Globus pallidus (tissue), 1 donor: Measurements from ENCODE around the gene DCLK2.

Source experiments
- DNase-seq: peaks from one replicate; pipeline ENCODE4 v3.0.0-alpha.2; 2015; ENCODE audit warnings: low spot score

DCLK2 gene

DNA sequence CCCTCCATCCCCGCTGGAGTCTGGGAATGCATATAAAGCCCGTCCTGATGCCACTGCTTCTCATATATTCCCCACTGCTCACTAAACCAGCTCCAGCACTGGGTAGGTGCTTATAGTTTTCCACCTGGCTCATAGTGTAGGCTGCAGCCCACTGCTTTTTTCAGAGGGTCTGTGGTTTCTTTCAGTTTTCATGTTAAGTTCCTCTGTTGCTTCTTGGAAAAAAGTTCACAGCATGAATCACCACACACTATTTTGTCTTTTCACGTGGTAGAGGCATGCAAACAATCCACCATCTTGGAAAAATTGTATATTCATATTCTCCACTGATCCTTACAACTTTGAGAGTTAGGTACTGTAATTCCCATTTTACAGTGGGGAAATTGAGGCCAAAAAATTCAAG, 39.4 kb downstream of the DCLK2 start:
- DNase-seq = no peak

GRCh38 chr4:150119492-150119891, 41.2 kb downstream of the DCLK2 start:
- DNase-seq = no peak

DNA sequence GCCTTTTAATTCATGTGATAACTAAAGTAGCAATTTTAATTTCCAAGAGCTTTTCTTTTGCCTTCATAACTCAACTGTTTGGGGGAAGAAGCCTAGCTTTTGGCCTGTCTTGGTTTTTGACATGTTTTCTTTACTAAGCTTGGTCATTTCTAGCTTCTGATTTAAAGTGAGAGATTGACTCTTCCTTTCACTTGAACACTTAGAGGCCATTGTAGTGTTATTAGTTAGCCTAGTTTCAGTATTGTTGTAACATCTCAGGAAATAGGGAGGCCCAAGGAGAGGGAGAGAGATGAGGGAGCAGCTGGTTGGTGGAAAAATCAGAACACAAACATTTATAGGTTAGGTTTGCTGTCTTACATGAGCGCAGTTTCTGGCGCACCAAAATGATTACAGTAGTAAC, 44.8 kb downstream of the DCLK2 start:
- DNase-seq = no peak

DNA sequence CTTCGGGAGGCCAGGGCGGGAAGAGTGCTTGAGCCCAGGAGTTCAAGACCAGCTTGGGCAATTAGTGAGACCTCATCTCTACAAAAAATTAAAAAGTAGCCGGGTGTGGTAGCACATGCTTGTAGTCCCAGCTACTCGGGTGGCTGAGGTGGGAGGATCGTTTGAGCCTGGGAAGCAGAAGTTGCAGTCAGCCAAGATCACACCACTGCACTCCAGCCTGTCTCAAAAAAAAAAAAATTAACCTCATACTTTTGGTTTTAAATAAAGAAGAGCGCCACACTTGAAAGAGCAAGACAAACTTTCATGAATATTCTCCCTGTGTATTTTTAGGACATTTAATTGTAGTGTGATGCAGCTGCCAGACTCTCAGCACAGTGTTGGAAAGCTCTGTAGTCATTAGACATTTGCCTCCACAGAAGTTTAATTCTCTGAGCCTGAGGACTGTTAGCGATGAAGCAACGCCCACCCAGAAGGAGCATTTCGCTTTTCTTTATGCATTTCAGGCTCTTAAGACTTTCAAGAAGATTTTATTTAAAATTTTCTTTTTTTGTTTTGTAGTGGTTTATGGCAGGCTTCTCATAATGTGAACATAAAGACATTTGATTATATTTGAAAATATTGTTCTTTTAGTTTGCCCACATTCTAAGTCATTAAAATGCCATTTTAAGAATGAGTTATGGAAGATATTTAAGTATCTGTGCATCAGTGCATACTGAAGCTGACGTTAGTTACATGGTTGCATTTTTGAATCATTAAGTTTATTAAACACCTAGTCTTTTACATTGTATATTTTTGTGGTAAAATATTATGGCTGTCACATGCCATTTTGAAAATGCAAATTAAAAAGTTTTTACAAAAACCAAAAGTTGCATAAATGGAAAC, 45.8 kb downstream of the DCLK2 start:
- peak; percentile 39 for DNase-seq

- peak; percentile 24 for DNase-seq
Measured at GRCh38 chr4:150126201-150126863, 48.1 kb downstream of the DCLK2 start.

GRCh38 chr4:150126864-150127203, 48.6 kb downstream of the DCLK2 start:
- DNase-seq = no peak

- DNase-seq = no peak
Measured at GRCh38 chr4:150127757-150128156, 49.5 kb downstream of the DCLK2 start.

DNA sequence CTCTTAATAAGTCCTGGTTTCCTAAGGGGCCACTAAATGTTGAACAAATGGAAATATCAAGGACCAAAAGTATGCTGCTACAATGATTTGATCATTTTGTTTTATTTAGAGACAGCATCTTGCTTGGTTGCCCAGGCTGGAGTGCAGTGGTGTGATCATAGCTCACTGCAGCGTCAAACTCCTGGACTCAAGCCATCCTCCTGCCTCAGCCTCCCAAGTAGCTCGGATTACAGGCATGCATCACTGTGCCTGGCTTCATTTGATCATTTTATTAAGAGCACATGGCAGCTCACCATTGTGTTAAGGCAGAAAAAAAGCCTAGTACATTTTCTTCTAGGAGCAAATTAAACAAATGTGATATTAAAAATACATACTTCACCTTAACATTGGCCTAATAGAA, 52.7 kb downstream of the DCLK2 start:
- DNase-seq = no peak

GRCh38 chr4:150131581-150132228, 53.5 kb downstream of the DCLK2 start:
- DNase-seq = no peak

DNA sequence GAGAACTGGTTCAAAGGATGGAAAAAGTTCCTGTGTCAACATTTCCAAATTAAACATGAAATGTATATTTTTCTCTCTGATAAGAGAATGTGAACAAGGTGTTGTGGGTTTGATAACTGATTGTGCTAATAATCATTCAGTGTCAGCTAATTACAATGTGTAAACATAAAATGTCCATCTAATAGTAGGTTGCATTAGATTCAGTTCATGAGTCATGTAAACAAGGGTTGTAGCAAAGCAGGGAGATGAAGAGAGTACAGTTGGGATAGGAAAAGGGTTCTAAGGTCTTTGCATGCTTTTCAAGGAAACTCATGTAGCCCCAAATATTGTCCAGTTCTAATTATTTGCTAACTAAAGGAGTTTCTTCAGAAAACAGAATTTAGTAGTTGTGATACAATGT, 55.4 kb downstream of the DCLK2 start:
- no peak for DNase-seq

DNA sequence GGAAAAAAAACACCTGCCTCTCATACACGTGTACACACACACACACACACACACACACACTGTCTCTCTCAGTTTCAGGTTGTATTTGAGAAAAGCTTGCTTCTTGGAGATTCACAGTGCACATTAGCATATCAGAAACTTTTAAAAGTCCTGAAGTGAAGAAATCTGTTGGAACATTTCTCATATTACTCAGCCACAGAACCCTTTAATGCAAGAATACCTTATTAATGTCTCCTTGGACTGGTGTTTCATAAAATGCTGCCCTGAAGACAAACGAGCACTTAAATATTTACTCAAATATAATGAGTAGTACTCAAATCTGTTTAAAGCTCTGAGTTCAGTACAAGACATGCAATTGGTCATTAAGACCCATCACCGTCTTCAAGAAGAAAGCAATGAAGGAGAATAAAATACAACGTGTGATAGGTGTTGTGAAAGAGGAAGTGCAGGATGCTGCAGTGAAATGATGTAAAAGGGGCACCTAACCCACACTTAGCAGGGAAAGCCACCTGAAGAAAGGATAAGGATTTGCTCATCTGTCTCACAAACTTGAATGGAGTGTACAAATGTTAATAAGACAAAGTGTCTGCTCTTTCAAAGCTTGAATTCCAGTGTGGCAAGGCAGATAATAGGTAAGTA, 57.0 kb downstream of the DCLK2 start:
- DNase-seq = no peak

DNA sequence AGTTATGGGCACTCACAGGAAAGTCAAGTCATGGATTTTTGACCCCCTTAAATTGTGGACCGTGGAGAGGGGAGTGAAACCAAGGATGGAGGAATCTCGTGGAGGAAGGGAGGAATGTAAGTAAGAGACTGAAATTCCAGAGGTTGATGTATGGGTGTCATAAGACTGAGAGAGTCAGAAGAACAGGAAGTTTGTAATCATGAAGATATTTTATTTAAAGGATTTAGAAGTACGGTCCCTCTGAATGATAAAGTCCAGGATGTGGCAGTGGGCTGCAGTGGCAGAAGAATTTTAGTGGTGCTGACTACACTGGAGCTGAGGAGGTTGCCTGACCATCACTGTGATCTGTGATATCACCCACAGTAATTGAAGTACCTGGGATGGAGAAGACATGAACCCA, 57.8 kb downstream of the DCLK2 start:
- no peak for DNase-seq

- DNase-seq = no peak
Measured at GRCh38 chr4:150136481-150136880, 58.2 kb downstream of the DCLK2 start.

- peak; percentile 33 for DNase-seq
Measured at GRCh38 chr4:150139297-150139865, 61.1 kb downstream of the DCLK2 start.

- DNase-seq = no peak
Measured at GRCh38 chr4:150140774-150141400, 62.6 kb downstream of the DCLK2 start.

GRCh38 chr4:150141756-150142155, 63.5 kb downstream of the DCLK2 start:
- no peak for DNase-seq

GRCh38 chr4:150142831-150143230, 64.6 kb downstream of the DCLK2 start:
- DNase-seq = no peak

GRCh38 chr4:150145090-150145945, 67.1 kb downstream of the DCLK2 start:
- no peak for DNase-seq

DNA sequence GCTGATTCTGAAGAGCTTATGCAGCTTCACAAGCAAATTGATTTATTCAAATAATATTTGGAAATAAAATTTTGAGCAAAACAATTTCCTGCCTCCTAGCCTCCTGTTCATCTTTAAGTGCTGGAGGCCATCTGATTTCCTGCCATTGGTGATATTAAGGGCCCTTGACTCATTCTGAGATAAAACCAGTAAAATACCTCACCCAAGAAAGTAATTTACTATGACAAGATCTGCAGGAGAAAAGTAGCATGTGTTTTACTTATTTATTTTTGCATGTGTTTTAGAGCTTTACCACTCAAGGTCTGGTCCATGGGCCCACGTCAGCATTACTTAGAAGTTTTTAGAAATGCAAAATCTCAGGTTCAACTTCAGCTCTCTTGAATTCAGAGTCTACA, 67.7 kb downstream of the DCLK2 start:
- DNase-seq = no peak

DNA sequence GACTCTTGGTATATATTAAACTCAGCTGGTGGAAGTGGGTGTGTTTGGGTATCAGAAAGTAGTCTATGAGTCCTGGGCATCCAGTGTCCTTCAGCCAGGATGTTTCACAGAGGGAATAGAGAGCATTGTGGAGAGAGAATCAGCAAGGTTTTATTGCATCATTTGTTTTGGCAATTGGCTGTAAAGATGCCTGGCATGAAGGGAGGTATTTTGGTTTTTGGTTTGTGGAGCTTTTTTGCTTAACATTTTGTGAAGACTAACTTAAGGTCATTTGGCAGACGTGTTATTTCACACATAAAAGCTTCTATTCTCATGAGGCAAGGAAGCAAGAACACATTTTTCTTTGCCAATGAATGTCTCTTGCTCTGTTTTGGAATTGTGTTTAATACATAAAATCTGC, 71.1 kb downstream of the DCLK2 start:
- peak; percentile 51 for DNase-seq

DNA sequence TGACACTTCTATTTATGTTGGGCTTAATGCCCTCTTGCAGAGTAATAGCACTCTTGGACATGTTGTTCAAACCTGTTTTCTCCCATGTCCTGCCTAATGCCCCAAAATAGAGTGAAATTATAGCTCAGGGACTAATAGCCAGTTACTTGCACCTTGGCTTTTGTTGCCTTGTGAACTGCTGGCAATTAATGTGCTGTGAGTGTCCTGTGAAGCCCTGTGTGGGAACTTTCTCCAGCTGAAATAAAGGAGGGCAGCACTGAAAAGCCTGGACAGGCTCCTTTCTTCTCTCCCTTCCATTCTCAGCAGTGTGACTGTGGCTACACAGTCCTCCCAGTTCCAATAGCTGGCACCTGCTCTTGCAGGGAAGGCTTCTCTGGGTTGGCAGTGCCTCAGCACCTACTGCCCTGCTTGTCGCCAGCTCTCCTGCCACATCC, 72.4 kb downstream of the DCLK2 start:
- DNase-seq = peak; percentile 73
